PC-3 (cell line): ENCODE data around the gene MISP.

Source experiments
- EZH2 ChIP-seq: fragments of 300-600 bp; sonication (generic); IDR thresholded peaks from one replicate; pipeline ENCODE4 v1.6.1; 2017; ENCODE audit warnings: antibody characterized with exemption, mild to moderate bottlenecking, low read length; ENCODE audit not compliant: unreplicated experiment
- TF ChIP-seq, protein P1 (sequence below): fragments of 300-600 bp; sonication (generic); conservative IDR thresholded peaks from 2 replicates; pipeline ENCODE4 v1.5.1; 2017; ENCODE audit warnings: antibody characterized with exemption, low read depth, mild to moderate bottlenecking, low read length

DNA sequence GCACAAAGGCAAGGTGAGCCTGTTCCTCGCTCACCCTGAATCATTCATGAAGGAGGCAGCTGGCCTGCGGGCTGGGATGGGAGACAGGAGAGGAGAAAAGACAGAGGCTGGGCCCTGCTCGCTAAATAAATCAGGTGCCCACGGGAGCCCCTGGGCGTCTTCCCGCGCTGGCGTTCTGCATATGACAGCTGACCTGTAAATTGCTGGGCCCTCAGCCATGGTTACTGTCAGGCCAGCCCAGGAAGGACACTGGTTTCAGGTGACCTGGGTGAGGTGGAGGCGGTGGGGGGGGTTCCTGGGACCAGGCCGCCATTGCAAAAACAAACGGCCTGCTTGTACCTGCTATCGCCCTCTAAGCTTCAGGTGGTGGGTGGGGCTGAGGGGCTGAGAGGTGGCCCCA lies 42.9 kb downstream of the MISP start:
- TF ChIP-seq, protein P1, sequence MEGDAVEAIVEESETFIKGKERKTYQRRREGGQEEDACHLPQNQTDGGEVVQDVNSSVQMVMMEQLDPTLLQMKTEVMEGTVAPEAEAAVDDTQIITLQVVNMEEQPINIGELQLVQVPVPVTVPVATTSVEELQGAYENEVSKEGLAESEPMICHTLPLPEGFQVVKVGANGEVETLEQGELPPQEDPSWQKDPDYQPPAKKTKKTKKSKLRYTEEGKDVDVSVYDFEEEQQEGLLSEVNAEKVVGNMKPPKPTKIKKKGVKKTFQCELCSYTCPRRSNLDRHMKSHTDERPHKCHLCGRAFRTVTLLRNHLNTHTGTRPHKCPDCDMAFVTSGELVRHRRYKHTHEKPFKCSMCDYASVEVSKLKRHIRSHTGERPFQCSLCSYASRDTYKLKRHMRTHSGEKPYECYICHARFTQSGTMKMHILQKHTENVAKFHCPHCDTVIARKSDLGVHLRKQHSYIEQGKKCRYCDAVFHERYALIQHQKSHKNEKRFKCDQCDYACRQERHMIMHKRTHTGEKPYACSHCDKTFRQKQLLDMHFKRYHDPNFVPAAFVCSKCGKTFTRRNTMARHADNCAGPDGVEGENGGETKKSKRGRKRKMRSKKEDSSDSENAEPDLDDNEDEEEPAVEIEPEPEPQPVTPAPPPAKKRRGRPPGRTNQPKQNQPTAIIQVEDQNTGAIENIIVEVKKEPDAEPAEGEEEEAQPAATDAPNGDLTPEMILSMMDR = no peak
- TF ChIP-seq EZH2 = no peak
